Measurements from ENCODE around the gene ZBTB46. TPM values are rescaled to one million over a fixed set of nuclear protein-coding genes. Genes with fewer than 3 reads are reported as not detected.
A peak's percentile ranks its signal among the peaks of the same experiment; 100 is the strongest.

The ZBTB46 gene
- total RNA-seq, 1 donor from 2014 or later = 13.8 TPM

DNA sequence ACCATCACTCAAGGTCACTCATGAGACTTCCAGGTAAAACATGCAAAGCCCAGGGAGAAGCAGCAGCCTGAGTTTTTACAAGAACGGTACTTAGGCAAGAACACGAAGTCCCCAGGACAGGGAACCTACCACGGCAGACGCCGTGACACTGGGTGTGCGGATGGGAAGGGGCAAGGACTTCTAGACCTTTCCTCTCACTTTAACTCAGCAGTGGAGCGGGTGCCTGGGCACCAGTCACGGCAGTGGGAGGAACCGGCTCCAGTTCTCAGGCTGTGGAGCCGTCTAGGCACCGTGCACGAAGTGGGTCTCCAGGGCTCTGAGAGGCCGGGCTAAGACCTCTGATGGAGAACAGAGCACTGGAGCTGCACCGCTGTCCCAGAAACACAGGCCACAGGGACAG lies 2.5 kb downstream of the ZBTB46 start:
- intact Hi-C loops (cut with DNase I) = loop anchor here (2.0 kb wide), 1 partner anchor 36 kb away; the partner anchor contains the start of gene TPD52L2

GRCh38 chr20:63828124-63828523 lies 2.9 kb downstream of the ZBTB46 start:
- ATAC-seq = no peak
- intact Hi-C loops (cut with DNase I) = loop anchor here (2.0 kb wide), 1 partner anchor 37 kb away; the partner anchor contains the start of gene TPD52L2
- DNase-seq (ENCODE audit: missing footprints) = no peak

More for the DNA sequence above, 2.5 kb downstream of the ZBTB46 start:
- no peak for DNase-seq (ENCODE audit: missing footprints)
- no peak for ATAC-seq

- ATAC-seq (no peak), DNase-seq (ENCODE audit: missing footprints) (peak; percentile 32)
- intact Hi-C loops (cut with DNase I) = no loop called here
Measured at GRCh38 chr20:63826753-63827152, 4.3 kb downstream of the ZBTB46 start.

GRCh38 chr20:63825331-63826118 lies 5.5 kb downstream of the ZBTB46 start:
- DNase-seq (ENCODE audit: missing footprints) (peak; percentile 34), ATAC-seq (no peak)
- intact Hi-C loops (cut with DNase I) = no loop called here

- DNase-seq (ENCODE audit: missing footprints) (no peak), ATAC-seq (no peak)
- intact Hi-C loops (cut with DNase I) = no loop called here
Measured at GRCh38 chr20:63823691-63824311, 7.3 kb downstream of the ZBTB46 start.

DNA sequence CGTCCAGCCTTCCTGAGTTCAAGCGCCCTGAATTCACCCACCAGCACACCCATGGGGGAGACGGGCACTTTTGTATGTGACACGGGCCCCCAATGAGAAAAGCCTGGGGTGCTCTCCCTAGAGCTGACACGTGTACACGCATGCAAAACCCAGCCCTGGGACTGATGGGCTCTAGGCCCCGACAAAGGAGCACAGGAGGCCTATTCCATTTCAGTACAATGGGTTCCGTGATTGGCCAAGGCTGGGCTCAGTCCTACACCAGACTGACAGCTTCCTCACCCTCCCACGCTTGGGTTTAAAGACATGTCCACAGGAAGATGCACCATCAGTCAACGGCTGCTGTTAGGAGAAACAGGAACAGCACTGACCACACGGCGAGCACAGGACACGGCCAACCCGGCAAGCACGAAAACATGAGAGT lies 8.8 kb downstream of the ZBTB46 start:
- intact Hi-C loops (cut with DNase I) = no loop called here
- no peak for ATAC-seq

GRCh38 chr20:63821811-63822210 lies 9.3 kb downstream of the ZBTB46 start:
- DNase-seq (ENCODE audit: missing footprints) (no peak), ATAC-seq (no peak)
- intact Hi-C loops (cut with DNase I) = no loop called here

More for the DNA sequence above, 8.8 kb downstream of the ZBTB46 start:
- DNase-seq (ENCODE audit: missing footprints) = peak; percentile 22

GRCh38 chr20:63819224-63819921 lies 11.7 kb downstream of the ZBTB46 start:
- ATAC-seq (peak; percentile 59), DNase-seq (ENCODE audit: missing footprints) (no peak)
- intact Hi-C loops (cut with DNase I) = no loop called here

- no peak for ATAC-seq
- intact Hi-C loops (cut with DNase I) = no loop called here
- no peak for DNase-seq (ENCODE audit: missing footprints)
Measured at GRCh38 chr20:63815615-63816253, 15.3 kb downstream of the ZBTB46 start.

DNA sequence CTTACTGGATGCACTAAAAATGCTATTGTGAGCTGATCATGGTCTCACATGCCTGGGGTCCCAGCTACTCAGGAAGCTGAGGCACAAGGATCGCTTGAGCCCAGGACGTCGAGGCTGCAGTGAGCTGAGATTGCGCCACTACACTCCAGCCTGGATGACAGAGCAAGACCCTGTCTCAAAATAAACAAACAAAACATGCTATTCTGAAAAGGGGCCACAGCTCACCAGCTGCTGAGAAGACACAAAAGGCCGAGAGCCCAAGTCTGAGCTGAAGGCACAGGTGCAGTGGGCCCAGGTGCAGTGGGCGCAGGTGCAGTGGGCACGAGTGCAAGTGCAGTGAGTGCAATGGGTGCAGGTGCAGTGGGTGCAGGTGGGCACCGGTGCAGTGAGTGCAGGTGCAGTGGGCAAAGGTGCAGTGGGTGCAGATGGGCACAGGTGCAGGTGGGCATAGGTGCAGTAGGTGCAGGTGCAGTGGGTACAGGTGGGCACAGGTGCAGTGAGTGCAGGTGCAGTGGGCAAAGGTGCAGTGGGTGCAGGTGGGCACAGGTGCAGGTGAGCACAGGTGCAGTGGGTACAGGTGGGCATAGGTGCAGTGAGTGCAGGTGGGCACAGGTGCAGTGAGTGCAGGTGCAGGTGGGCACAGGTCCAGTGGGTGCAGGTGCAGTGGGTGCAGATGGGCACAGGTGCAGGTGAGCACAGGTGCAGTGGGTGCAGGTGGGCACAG lies 16.0 kb downstream of the ZBTB46 start:
- intact Hi-C loops (cut with DNase I) = no loop called here
- no peak for ATAC-seq

DNA sequence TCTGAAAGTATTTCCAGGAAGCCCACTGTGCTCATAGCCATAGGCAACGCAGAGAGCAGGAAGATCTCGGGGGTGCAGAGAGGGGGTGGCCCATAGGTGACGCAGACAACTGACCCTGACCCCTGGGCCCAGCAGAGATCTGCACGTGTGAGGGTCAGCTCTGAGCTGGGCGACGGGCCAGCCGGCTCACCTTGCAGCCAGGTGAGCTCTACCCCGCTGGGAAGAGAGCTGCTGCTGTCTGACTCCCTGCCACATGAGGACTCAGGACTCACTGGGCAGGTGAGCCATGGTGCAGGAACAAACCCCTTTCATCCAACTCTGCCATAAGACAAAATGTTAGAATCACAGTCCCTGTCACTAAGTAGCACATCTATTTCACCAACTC lies 19.6 kb downstream of the ZBTB46 start:
- intact Hi-C loops (cut with DNase I) = no loop called here
- ATAC-seq = no peak
- no peak for DNase-seq (ENCODE audit: missing footprints)

More for the DNA sequence above, 16.0 kb downstream of the ZBTB46 start:
- DNase-seq (ENCODE audit: missing footprints) = no peak

- DNase-seq (ENCODE audit: missing footprints) (no peak), ATAC-seq (peak; percentile 42)
- intact Hi-C loops (cut with DNase I) = no loop called here
Measured at GRCh38 chr20:63810730-63811490, 20.2 kb downstream of the ZBTB46 start.

GRCh38 chr20:63809856-63810255 lies 21.2 kb downstream of the ZBTB46 start:
- DNase-seq (ENCODE audit: missing footprints) (no peak), ATAC-seq (no peak)
- intact Hi-C loops (cut with DNase I) = no loop called here

DNA sequence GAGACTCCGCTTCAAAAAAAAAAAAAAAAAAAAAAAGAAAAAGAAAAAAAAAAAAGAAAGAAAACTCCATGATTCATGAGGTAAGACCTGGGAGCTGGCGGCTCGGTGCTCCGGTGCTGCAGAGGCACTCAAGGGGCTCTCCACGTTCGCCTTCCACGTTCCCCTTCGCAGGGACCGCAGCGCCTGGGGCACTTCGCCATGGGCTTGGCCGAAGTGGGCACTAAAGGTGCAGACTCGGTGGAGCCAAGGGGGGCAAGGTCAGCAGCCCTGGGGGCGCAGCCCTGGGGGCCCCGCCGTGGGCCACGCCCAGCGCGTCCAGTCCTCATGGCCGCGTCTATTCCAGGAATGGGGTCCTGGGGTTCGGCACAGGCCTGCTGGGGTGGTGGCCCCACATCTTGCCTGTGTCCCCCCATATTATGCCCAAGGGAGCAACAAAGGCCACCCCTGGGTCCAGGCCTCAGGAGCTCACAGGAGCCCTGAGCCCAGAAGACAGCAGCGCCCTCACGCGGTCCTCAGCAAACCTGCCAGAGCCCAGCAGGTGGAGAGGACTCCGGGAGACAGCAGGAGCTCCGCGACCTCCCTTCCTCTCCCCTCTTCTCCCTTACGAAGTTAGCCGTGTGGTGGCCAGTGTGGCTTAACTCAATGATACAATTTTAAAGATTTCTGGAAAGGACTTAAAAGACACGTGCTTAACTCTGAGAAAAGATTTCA lies 21.9 kb downstream of the ZBTB46 start:
- intact Hi-C loops (cut with DNase I) = no loop called here
- no peak for DNase-seq (ENCODE audit: missing footprints)
- ATAC-seq = peak; percentile 33

DNA sequence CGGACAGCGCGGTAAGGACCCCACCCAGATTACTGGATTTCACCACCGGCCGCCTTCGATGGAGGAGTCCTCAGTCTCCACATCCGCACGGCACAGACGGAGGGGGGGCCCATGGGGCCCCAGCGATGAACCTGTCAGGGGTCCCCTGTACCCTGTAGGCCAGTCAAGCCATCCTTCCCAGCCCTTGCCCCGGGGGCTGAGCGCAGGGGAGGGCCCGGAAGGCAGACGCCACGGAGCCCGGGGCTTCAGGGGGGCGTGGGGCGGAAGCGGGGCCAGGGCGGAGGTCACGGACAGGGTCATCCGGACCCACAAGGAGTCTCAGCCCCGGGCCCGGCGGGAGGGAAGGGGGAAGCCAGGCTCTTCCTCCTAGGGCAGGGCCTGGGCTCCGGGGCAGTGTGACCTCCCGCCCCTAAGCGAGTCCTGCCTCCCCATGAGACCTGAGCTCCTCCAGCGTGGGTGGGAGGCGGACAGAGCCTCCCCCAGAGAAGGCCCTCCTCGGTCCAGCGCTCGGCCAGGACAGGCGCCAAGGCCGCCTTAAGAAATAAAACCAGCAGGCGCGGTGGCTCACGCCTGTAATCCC lies 22.8 kb downstream of the ZBTB46 start:
- no peak for DNase-seq (ENCODE audit: missing footprints)
- intact Hi-C loops (cut with DNase I) = no loop called here
- ATAC-seq = no peak

GRCh38 chr20:63807654-63808053 lies 23.4 kb downstream of the ZBTB46 start:
- DNase-seq (ENCODE audit: missing footprints) (no peak), ATAC-seq (no peak)
- intact Hi-C loops (cut with DNase I) = no loop called here

DNA sequence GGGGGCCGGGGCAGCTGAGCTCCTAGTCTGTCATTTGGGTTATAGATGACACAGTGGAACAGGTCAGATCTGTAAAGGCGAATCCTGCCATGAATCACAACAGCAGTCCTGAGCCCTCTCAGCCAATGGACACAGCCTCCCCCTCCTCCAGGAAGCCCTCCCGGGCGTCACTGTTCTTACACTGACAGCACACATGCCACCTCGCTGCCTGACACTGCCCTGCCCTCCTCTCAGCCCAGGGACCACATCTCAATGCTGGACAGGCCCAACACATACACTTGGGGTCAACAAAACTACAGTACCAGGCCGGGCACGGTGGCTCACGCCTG lies 26.8 kb downstream of the ZBTB46 start:
- intact Hi-C loops (cut with DNase I) = no loop called here
- ATAC-seq (no peak), DNase-seq (ENCODE audit: missing footprints) (no peak)
